Spleen (tissue), 11 donors: ENCODE measurements around the gene PAPOLB. TPM values are rescaled to one million over a fixed set of nuclear protein-coding genes. Genes with fewer than 3 reads are reported as not detected.

Experiments used
- DNase-seq: peaks from one replicate; pipeline ENCODE4 v3.0.0-alpha.2; 2020
- H3K27ac ChIP-seq, 8 donors: fragments of 200-600 bp; sonication (generic) in 7 of 8; 1 replicate in 4 of 8; 2 replicates in 4 of 8; pipeline versions ENCODE4 v1.5.0 to v1.8.0; 2016 to 2021; ENCODE audit warnings: inconsistent platforms in 4 of 8, mild to moderate bottlenecking in 4 of 8, moderate library complexity in 1 of 8
- H3K27me3 ChIP-seq, 7 donors: fragments of 200-600 bp; sonication (generic) in 6 of 7; replicated peaks in 1 of 7; 1 replicate in 4 of 7; 2 replicates in 3 of 7; pipeline versions ENCODE4 v1.5.0 to v1.8.0; 2016 to 2021; ENCODE audit warnings: inconsistent platforms in 3 of 7, mild to moderate bottlenecking in 1 of 7
- H3K36me3 ChIP-seq, 6 donors: fragments of 200-600 bp; sonication (generic) in 5 of 6; 1 replicate in 4 of 6; 2 replicates in 2 of 6; pipeline versions ENCODE4 v1.5.0 to v1.8.0; 2016 to 2021; ENCODE audit warnings: inconsistent platforms in 2 of 6
- H3K4me1 ChIP-seq, 6 donors: fragments of 200-600 bp; sonication (generic) in 5 of 6; 1 replicate in 3 of 6; 2 replicates in 3 of 6; pipeline versions ENCODE4 v1.5.0 to v1.8.0; 2016 to 2021; ENCODE audit warnings: inconsistent platforms in 3 of 6
- H3K4me3 ChIP-seq, 8 donors: fragments of 200-600 bp; sonication (generic) in 7 of 8; 1 replicate in 4 of 8; 2 replicates in 4 of 8; pipeline versions ENCODE4 v1.5.0 to v1.8.0; 2016 to 2021; ENCODE audit warnings: inconsistent platforms in 4 of 8, mild to moderate bottlenecking in 4 of 8, moderate library complexity in 2 of 8
- H3K9me3 ChIP-seq, 8 donors: fragments of 200-600 bp; sonication (generic) in 7 of 8; 1 replicate in 4 of 8; 2 replicates in 4 of 8; pipeline versions ENCODE4 v1.5.0 to v1.8.0; 2016 to 2021; ENCODE audit warnings: inconsistent platforms in 4 of 8
- POLR2A ChIP-seq, 3 donors: fragments of 450-650 bp; IDR thresholded peaks; one replicate each; pipeline ENCODE4 v1.5.1; 2017; ENCODE audit warnings: antibody characterized with exemption in 3 of 3, mild to moderate bottlenecking in 1 of 3
- POLR2AphosphoS5 ChIP-seq, 3 donors: sonication (generic); formaldehyde crosslinking; IDR thresholded peaks; one replicate each; pipeline ENCODE4 v1.5.1; 2017; ENCODE audit warnings: antibody characterized with exemption in 3 of 3
- WGBS, 5 donors: extraction: QIAGEN DNeasy Blood & Tissue Kit in 3 of 5; methylation state at CpG; one replicate each; pipeline versions ENCODE4 v1.1.5 to v1.1.7; 2013 to 2018; 5-methylcytosine and 5-hydroxymethylcytosine counted together
- intact Hi-C: fragments of 100-400 bp; cut with DNase I; formaldehyde crosslinking; loops from one replicate; pipeline ENCODE4 v1.15.0; 2023; ENCODE audit warnings: low total_unique reads
- polyA plus RNA-seq, 3 donors: library from polyadenylated mRNA; stranded (reverse); fragments of 200-250 nt; gene quantifications; one replicate each; pipeline ENCODE4 v1.2.1, GENCODE V29; 2013
- total RNA-seq, 7 donors: library from RNA; depleted of rRNA in 3 of 7; stranded (reverse); fragments of >200 nt in 3 of 7; fragmentation: NEBNext Ultra II Directional in 4 of 7; extraction: Animal tissue kit (Norgen Biotek cat#: 25700) in 4 of 7; gene quantifications; one replicate each; pipeline versions ENCODE4 v1.1.0 to v1.2.1, GENCODE V29; 2016 to 2021
- TF ChIP-seq, protein P1 (sequence below), 11 experiments: fragments of 200-600 bp in 7 of 11; fragments of 450-650 bp in 4 of 11; sonication (generic) in 4 of 11; IDR thresholded peaks in 8 of 11; conservative IDR thresholded peaks in 3 of 11; 1 replicate in 7 of 11; 2 replicates in 4 of 11; pipeline versions ENCODE4 v1.4.0 to v1.8.0; 2016 to 2021; ENCODE audit warnings: antibody characterized with exemption in 11 of 11, inconsistent platforms in 4 of 11, mild to moderate bottlenecking in 1 of 11
- donor health status: healthy with polysubstance abuse.
- donor health status: DM: no; HTN: no; CAD: no; lungs with moderate emphysema.
- donor health status: DM: no; HTN: no; CAD: no.
- donor health status: Bipolar disorder and iron deficiency.
- donor health status: healthy.
- donor health status: DM: no; HTN: no; CAD: no.
- donor health status: DM: yes; HTN: yes; CAD: no.

PAPOLB gene
- total and polyA plus RNA-seq, 10 donors, result 0.15 to 0.34 (median 0.26) TPM; not detected in 7

DNA sequence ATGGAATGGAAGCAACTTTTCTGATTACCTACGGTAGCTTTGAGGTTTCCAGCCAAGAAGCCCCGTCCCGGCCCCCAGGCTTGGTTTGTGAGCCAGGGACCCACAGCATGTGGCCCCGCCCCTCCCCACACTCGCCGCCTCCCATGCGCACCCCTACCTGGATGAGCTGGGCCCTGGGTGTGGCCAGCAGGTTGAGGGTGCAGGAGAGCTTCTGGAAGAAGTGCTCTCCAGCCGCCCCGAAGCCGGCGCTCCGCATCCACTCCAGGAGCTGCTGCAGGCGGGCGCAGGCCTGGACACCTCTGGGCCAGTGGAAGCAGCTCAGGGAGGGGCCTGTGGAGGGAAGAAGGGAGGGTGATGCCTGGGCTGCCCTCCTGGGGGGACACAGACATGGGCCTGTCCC, 46.7 kb downstream of the PAPOLB start:
- WGBS, 5 donors, result 95 to 99% (median 96%) methylated on average over 7 to 14 of the region's 14 CpGs
- TF ChIP-seq POLR2A (IDR thresholded peaks at IDR 0.05), result no peak
- no peak for TF ChIP-seq POLR2AphosphoS5 (IDR thresholded peaks at IDR 0.05)
- TF ChIP-seq, protein P1, sequence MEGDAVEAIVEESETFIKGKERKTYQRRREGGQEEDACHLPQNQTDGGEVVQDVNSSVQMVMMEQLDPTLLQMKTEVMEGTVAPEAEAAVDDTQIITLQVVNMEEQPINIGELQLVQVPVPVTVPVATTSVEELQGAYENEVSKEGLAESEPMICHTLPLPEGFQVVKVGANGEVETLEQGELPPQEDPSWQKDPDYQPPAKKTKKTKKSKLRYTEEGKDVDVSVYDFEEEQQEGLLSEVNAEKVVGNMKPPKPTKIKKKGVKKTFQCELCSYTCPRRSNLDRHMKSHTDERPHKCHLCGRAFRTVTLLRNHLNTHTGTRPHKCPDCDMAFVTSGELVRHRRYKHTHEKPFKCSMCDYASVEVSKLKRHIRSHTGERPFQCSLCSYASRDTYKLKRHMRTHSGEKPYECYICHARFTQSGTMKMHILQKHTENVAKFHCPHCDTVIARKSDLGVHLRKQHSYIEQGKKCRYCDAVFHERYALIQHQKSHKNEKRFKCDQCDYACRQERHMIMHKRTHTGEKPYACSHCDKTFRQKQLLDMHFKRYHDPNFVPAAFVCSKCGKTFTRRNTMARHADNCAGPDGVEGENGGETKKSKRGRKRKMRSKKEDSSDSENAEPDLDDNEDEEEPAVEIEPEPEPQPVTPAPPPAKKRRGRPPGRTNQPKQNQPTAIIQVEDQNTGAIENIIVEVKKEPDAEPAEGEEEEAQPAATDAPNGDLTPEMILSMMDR (IDR thresholded peaks at IDR 0.05 in 8 of 11, conservative IDR thresholded peaks at IDR 0.05 in 3 of 11), result no peak
- intact Hi-C loops, result no loop called here
- Histone ChIP-seq H3K9me3 (peaks cover 0 to 4% (median 0%) of the 10 kb centered on the region in 8 donors), H3K27me3 (peaks cover 0 to 84% (median 14%) of the 10 kb centered on the region in 7 donors), H3K4me3 (no peak overlapping the region), H3K27ac (no peak overlapping the region), H3K4me1 (peaks cover 0 to 6% (median under 1%) of the 10 kb centered on the region in 6 donors), H3K36me3 (no peaks in the 10 kb centered on the region)
- peak; percentile 56 for DNase-seq

DNA sequence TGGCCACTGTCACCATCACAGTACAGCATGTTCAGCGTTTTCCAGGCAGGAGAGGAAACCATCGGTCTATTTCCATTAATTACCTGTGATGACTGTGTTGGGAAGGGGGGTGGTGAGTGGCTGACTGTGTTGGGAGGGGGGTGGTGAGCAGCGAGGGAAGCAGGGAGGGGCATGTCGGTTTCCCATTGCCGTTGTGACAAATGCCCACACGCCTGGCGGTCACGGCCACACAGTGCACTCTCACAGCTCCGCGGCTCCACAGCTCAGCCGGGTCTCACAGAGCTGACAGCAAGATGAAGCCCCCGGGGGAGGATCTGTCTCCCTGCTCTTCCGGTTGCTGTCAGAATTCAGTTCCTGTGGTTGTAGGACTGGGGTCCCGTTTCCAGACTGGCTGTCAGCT, 47.4 kb downstream of the PAPOLB start:
- peak; percentile 59 for DNase-seq
- H3K9me3 ChIP-seq, result peaks cover 0 to 4% (median 0%) of the 10 kb centered on the region in 8 donors
- no peak overlapping the region for H3K4me3 ChIP-seq
- H3K36me3 ChIP-seq, result no peaks in the 10 kb centered on the region
- no peak for TF ChIP-seq POLR2A (IDR thresholded peaks at IDR 0.05)
- TF ChIP-seq, protein P1 (IDR thresholded peaks at IDR 0.05 in 8 of 11, conservative IDR thresholded peaks at IDR 0.05 in 3 of 11), result no peak
- TF ChIP-seq POLR2AphosphoS5 (IDR thresholded peaks at IDR 0.05), result no peak
- 11 to 39% (median 21%) methylated on average over 7 to 14 of the region's 14 CpGs for WGBS, 5 donors
- no peak overlapping the region for H3K27ac ChIP-seq
- H3K4me1 ChIP-seq, result peaks cover 0 to 11% (median 7%) of the 10 kb centered on the region in 6 donors
- intact Hi-C loops, result no loop called here
- peaks cover 0 to 84% (median 14%) of the 10 kb centered on the region in 7 donors for H3K27me3 ChIP-seq

DNA sequence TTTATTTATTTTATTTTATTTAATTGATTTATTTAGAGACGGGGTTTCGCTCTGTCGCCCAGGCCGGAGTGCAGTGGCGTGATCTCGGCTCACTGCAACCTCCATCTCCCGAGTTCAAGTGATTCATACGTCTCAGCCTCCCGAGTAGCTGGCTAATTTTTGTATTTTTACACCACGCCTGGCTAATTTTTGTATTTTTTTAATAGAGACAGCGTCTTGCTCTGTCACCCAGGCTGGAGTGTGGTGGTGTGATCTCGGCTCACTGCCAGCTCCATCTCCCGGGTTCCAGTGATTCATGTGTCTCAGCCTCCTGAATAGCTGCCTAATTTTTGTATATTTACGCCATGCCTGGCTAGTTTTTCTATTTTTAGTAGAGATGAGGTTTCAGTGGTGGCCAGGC, 52.2 kb downstream of the PAPOLB start:
- Histone ChIP-seq H3K4me1 (peaks cover 0 to 17% (median 10%) of the 10 kb centered on the region in 6 donors), H3K36me3 (no peaks in the 10 kb centered on the region), H3K4me3 (peak overlapping the region in 3 of 8 donors; percentile 9 to 60 (median 25)), H3K9me3 (peaks cover 0 to 4% (median 0%) of the 10 kb centered on the region in 8 donors), H3K27ac (no peak overlapping the region), H3K27me3 (peaks cover 0 to 75% (median 11%) of the 10 kb centered on the region in 7 donors)
- 63 to 88% (median 70%) methylated on average over 14 of the region's 14 CpGs for WGBS, 5 donors
- intact Hi-C loops, result no loop called here
- DNase-seq, result no peak
- TF ChIP-seq, protein P1 (IDR thresholded peaks at IDR 0.05 in 8 of 11, conservative IDR thresholded peaks at IDR 0.05 in 3 of 11), result no peak
- no peak for TF ChIP-seq POLR2AphosphoS5 (IDR thresholded peaks at IDR 0.05)
- no peak for TF ChIP-seq POLR2A (IDR thresholded peaks at IDR 0.05)

DNA sequence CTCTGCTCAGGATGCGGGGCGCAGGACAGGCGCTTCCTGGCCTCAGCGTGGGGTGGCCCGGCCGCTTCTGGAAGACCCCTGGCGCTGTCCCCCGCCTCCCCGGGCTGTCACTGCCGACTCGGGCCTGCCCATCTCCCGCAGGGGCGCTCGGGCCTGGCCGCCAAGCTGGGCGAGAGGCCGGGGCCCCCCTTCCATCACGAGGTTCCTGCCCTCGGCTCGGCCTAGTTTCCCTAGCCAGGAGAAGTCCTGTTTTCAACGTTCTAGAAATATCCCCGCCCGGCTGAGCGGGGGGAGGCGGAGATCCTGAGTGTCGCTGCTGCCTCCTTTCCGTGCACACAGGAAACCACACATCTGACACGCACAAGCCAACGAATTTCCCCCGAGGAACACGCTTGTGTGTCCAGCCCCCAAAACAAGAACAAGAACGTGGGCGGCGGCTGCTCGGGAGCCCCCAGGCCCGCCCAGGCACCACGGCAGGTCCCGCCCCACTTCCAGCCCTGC, 52.7 kb downstream of the PAPOLB start:
- TF ChIP-seq POLR2A (IDR thresholded peaks at IDR 0.05) (no peak), POLR2AphosphoS5 (IDR thresholded peaks at IDR 0.05) (no peak)
- TF ChIP-seq, protein P1 (IDR thresholded peaks at IDR 0.05 in 8 of 11, conservative IDR thresholded peaks at IDR 0.05 in 3 of 11), result no peak
- DNase-seq, result no peak
- intact Hi-C loops, result no loop called here
- Histone ChIP-seq H3K27me3 (peaks cover 0 to 70% (median 11%) of the 10 kb centered on the region in 7 donors), H3K9me3 (peaks cover 0 to 4% (median 0%) of the 10 kb centered on the region in 8 donors), H3K36me3 (no peaks in the 10 kb centered on the region), H3K4me1 (peaks cover 0 to 17% (median 10%) of the 10 kb centered on the region in 6 donors), H3K4me3 (peak overlapping the region in 5 of 8 donors; percentile 9 to 60 (median 15)), H3K27ac (no peak overlapping the region)
- WGBS, 5 donors, result 21 to 39% (median 27%) methylated on average over 27 to 38 of the region's 38 CpGs
